ENCODE results near the gene GPR132. TPM values are rescaled to one million over a fixed set of nuclear protein-coding genes. Genes with fewer than 3 reads are reported as not detected.
"Not testable (repeated sequence)": the region's sequence is repeated elsewhere in the genome, so short reads cannot be mapped to it uniquely, and the experiment has no call there.

GPR132 gene
- total RNA-seq, 1 experiment from 2014 or later: 0.08 TPM

DNA sequence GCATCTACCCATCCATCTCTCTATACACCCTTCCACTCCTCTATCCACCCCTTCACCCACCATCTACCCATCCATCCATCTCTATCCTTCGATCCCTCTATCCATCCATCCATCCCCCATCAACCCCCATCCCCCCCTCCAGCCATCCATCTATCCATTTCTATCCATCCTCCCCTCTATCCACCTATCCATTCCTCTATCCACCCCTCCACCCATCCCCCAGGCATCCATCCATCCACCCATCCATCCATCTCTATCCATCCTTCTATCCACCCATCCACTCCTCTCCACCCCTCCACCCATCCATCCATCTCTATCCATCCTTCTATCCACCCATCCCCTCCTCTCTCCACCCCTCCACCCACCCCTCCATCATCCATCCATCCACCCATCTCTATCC, 17.5 kb upstream of the GPR132 start:
- H3K9me3 ChIP-seq (ENCODE audit: control insufficient read depth, insufficient read depth, low read depth, low read length): no peaks in the 10 kb centered on the region
- BruUV-seq (replicated peaks): no TSS peak
- ChIA-PET CTCF (no interaction called here), POLR2A (no interaction called here)
- no peaks in the 10 kb centered on the region for H3K27me3 ChIP-seq (ENCODE audit: control insufficient read depth, insufficient read depth, low read length)
- H3K4me3 ChIP-seq (ENCODE audit: low read depth in 2 of 2, low read length in 2 of 2): no peak overlapping the region
- TF ChIP-seq SIN3A (IDR thresholded peaks at IDR 0.05; ENCODE audit: borderline replicate concordance, insufficient read depth, low read depth, low read length) (no peak), TCF7L2 (IDR thresholded peaks at IDR 0.05; ENCODE audit: low read depth, low read length) (no peak), POLR2AphosphoS5 (IDR thresholded peaks at IDR 0.05; ENCODE audit: low read depth, low read length) (no peak)
- TF ChIP-seq, protein P1, sequence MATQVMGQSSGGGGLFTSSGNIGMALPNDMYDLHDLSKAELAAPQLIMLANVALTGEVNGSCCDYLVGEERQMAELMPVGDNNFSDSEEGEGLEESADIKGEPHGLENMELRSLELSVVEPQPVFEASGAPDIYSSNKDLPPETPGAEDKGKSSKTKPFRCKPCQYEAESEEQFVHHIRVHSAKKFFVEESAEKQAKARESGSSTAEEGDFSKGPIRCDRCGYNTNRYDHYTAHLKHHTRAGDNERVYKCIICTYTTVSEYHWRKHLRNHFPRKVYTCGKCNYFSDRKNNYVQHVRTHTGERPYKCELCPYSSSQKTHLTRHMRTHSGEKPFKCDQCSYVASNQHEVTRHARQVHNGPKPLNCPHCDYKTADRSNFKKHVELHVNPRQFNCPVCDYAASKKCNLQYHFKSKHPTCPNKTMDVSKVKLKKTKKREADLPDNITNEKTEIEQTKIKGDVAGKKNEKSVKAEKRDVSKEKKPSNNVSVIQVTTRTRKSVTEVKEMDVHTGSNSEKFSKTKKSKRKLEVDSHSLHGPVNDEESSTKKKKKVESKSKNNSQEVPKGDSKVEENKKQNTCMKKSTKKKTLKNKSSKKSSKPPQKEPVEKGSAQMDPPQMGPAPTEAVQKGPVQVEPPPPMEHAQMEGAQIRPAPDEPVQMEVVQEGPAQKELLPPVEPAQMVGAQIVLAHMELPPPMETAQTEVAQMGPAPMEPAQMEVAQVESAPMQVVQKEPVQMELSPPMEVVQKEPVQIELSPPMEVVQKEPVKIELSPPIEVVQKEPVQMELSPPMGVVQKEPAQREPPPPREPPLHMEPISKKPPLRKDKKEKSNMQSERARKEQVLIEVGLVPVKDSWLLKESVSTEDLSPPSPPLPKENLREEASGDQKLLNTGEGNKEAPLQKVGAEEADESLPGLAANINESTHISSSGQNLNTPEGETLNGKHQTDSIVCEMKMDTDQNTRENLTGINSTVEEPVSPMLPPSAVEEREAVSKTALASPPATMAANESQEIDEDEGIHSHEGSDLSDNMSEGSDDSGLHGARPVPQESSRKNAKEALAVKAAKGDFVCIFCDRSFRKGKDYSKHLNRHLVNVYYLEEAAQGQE (IDR thresholded peaks at IDR 0.05; ENCODE audit: insufficient read depth in 1 of 2, low read depth in 2 of 2, low read length in 1 of 2): no peak
- TF ChIP-seq, protein P2, sequence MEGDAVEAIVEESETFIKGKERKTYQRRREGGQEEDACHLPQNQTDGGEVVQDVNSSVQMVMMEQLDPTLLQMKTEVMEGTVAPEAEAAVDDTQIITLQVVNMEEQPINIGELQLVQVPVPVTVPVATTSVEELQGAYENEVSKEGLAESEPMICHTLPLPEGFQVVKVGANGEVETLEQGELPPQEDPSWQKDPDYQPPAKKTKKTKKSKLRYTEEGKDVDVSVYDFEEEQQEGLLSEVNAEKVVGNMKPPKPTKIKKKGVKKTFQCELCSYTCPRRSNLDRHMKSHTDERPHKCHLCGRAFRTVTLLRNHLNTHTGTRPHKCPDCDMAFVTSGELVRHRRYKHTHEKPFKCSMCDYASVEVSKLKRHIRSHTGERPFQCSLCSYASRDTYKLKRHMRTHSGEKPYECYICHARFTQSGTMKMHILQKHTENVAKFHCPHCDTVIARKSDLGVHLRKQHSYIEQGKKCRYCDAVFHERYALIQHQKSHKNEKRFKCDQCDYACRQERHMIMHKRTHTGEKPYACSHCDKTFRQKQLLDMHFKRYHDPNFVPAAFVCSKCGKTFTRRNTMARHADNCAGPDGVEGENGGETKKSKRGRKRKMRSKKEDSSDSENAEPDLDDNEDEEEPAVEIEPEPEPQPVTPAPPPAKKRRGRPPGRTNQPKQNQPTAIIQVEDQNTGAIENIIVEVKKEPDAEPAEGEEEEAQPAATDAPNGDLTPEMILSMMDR (IDR thresholded peaks at IDR 0.05): no peak
- intact Hi-C loops (cut with micrococcal nuclease; ENCODE audit: unreplicated experiment) (no loop called here), in situ Hi-C loops (cut with HindIII; ENCODE audit: low pct_unique_long_range_greater_than_20kb, low sequenced_read_pairs) (no loop called here)
- H3K27ac ChIP-seq (ENCODE audit: low read length): no peak overlapping the region
- ATAC-seq (no peak), DNase-seq (ENCODE audit: low read depth, low spot score) (no peak)
- H3K36me3 ChIP-seq (ENCODE audit: control insufficient read depth, insufficient read depth, low read length): no peaks in the 10 kb centered on the region
- no peaks in the 10 kb centered on the region; the same call in 1 of the 2 replicates for H3K4me1 ChIP-seq (ENCODE audit: control insufficient read depth, insufficient read depth, low read length)

DNA sequence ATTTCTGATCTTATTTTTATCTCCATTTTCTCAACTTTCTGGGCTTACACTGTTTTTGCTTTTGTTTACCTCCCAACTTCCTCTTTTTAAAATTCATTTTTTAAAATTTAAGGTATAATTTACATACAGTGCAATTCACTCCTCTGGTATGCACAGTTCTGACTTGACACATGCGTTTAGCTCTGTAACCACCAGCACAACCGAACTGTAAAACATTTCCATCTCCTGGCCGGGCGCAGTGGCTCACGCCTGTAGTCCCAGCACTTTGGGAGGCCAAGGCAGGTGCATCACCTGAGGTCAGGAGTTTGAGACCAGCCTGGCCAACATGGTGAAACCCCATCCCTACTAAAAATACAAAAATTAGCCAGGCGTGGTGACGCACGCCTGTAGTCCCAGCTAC, 16.2 kb upstream of the GPR132 start:
- CTCF ChIA-PET; intact Hi-C loops (cut with micrococcal nuclease; ENCODE audit: unreplicated experiment); ATAC-seq; BruUV-seq (replicated peaks); DNase-seq (ENCODE audit: low read depth, low spot score); H3K36me3 ChIP-seq (ENCODE audit: control insufficient read depth, insufficient read depth, low read length); in situ Hi-C loops (cut with HindIII; ENCODE audit: low pct_unique_long_range_greater_than_20kb, low sequenced_read_pairs); H3K27me3 ChIP-seq (ENCODE audit: control insufficient read depth, insufficient read depth, low read length); H3K27ac ChIP-seq (ENCODE audit: low read length); H3K4me1 ChIP-seq (ENCODE audit: control insufficient read depth, insufficient read depth, low read length); POLR2A ChIA-PET; H3K9me3 ChIP-seq (ENCODE audit: control insufficient read depth, insufficient read depth, low read depth, low read length); H3K4me3 ChIP-seq (ENCODE audit: low read depth in 2 of 2, low read length in 2 of 2): not testable (repeated sequence)

DNA sequence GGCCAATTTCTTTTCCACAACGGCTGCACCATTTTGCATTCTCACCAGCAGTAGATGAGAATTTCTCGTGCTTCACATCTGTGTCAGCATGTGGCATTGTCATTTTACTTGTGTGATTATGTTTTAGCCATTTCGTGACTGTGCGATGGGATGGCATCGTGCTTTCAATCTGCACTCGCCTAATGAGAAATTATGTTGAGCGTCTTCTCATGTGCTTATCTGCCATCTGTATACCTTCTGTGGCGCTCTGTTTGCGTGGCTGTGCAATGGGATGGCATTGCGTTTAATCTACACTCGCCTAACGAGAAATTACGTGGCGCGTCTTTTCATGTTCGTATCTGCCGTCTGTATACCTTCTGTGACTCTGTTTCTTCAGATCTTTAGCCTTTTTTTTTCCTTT, 14.9 kb upstream of the GPR132 start:
- BruUV-seq (replicated peaks): no TSS peak
- intact Hi-C loops (cut with micrococcal nuclease; ENCODE audit: unreplicated experiment) (no loop called here), in situ Hi-C loops (cut with HindIII; ENCODE audit: low pct_unique_long_range_greater_than_20kb, low sequenced_read_pairs) (no loop called here)
- TF ChIP-seq POLR2AphosphoS5 (IDR thresholded peaks at IDR 0.05; ENCODE audit: low read depth, low read length) (no peak), SIN3A (IDR thresholded peaks at IDR 0.05; ENCODE audit: borderline replicate concordance, insufficient read depth, low read depth, low read length) (no peak), TCF7L2 (IDR thresholded peaks at IDR 0.05; ENCODE audit: low read depth, low read length) (no peak)
- TF ChIP-seq, protein P2 (IDR thresholded peaks at IDR 0.05): no peak
- TF ChIP-seq, protein P1 (IDR thresholded peaks at IDR 0.05; ENCODE audit: insufficient read depth in 1 of 2, low read depth in 2 of 2, low read length in 1 of 2): no peak
- H3K9me3 ChIP-seq (ENCODE audit: control insufficient read depth, insufficient read depth, low read depth, low read length): no peaks in the 10 kb centered on the region
- no peak overlapping the region for H3K27ac ChIP-seq (ENCODE audit: low read length)
- CTCF ChIA-PET: no interaction called here
- POLR2A ChIA-PET: no interaction called here
- DNase-seq (ENCODE audit: low read depth, low spot score): no peak
- H3K4me1 ChIP-seq (ENCODE audit: control insufficient read depth, insufficient read depth, low read length): no peaks in the 10 kb centered on the region; the same call in 1 of the 2 replicates
- H3K27me3 ChIP-seq (ENCODE audit: control insufficient read depth, insufficient read depth, low read length): no peaks in the 10 kb centered on the region
- no peak for ATAC-seq
- no peaks in the 10 kb centered on the region for H3K36me3 ChIP-seq (ENCODE audit: control insufficient read depth, insufficient read depth, low read length)
- no peak overlapping the region for H3K4me3 ChIP-seq (ENCODE audit: low read depth in 2 of 2, low read length in 2 of 2)
